ENCODE results near the gene FRRS1L.

FRRS1L gene

GRCh38 chr9:109101810-109102209, 65.2 kb downstream of the FRRS1L start:
- DNase-seq (ENCODE audit: low spot score): peak; percentile 59

DNA sequence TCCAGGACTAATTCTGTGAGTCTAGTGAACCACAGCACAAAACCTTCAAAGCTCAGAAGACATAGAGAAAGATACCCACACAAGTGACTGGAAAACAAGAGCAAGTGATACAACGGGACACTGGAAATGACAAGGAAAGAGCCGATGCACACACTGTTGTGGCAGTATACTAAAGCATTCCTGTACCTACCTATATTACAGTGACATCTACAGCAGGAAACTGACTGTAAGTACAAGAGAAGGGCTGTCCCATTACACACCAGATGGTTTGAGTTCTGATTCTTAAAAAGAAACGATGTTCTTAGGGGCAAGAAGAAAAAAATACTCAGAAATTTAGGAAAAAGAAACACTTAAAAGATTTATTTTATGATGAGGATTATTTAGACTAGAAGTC, 65.8 kb downstream of the FRRS1L start:
- DNase-seq (ENCODE audit: low spot score): no peak

GRCh38 chr9:109100543-109101201, 66.4 kb downstream of the FRRS1L start:
- DNase-seq (ENCODE audit: low spot score): no peak

DNA sequence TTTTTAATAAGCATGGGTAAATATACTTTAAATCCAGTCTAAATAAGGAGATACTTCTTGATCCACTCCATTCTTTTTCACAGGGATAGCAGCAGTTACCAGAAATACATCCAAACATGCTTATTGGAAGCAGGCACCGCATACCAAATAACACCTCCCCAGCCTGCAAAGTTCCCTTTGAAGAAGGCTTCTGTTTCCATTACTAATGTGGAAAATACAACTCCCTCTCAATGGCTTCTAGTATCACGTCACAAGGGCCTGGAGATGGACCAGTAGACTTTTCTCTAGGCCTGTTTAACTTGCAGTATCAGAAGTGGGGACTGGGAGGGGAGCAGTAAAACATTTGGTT, 68.1 kb downstream of the FRRS1L start:
- DNase-seq (ENCODE audit: low spot score): no peak

DNA sequence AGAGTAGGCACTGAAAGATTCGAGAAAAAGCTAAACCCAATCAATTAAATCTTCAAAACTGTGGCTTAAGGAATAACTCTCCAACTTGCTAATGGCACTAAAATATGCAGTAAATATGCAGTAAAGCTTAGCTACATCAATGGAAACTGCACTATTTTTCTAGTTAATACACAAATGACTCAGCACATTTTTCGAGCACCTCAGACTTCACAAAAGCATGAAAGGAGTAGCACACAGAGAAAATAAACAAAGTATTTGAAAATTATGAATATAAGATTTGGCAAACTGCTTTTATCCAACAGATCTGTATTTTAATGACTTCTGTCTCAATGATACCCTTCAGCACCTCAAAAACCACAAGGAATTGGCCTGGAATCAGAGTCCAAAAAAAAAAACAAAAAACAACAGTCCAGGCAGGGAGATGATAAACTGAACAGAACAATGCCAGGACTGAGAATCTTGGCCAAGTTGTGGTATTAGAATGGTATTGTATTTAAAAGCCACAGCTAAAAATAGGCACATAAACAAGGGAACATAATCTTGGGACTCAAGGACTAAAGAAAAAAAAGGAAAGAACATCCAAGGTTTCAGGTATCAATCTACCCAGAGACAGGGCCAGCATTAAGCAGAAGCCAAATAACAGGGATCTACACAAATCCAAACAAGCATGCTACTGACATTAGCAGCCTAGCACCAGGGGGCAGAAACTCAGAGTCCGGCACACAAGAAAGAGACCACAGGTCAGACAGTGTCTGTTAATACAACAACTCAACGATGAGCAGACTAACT, 68.7 kb downstream of the FRRS1L start:
- DNase-seq (ENCODE audit: low spot score): peak; percentile 37

DNA sequence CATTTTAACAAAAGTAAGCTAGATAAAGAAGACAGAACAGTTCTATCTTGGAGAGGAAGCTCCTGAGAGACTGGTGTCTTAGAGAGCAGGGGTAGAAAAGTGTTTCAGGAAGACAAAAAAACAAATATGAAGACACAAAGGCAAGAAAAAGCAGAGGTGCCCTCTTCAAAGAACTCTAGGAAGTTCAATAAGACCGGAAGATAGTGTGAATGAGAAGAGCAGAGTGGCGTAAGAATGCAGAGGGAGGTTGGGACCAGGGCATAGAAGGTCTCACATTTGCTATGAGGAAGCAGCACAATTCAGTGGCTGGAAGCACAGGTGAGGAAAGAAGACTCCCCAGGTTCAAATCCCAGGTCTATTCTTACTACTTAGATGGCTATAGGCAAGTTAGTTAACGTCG, 69.9 kb downstream of the FRRS1L start:
- DNase-seq (ENCODE audit: low spot score): no peak

GRCh38 chr9:109095321-109095720, 71.7 kb downstream of the FRRS1L start:
- DNase-seq (ENCODE audit: low spot score): no peak

DNA sequence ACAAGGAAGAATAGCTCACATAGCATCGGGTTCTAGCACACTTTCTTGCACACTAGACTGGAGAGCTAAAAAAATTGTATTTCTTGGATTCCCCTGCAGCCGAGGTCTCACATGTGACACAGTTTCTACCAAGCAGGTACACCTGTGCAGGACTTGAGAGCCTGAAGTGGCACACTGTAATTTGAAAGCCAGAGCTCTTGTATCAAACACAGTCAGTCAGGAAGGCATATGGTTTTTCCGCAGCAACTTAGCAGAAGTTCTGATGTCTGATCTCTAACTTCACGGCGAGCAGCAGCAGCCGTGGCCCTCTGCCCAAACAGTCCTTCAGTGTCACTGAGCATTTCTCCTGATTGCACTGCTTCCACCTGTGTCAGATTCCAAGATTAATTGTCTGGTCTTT, 72.8 kb downstream of the FRRS1L start:
- no peak for DNase-seq (ENCODE audit: low spot score)

- no peak for DNase-seq (ENCODE audit: low spot score)
Measured at GRCh38 chr9:109092587-109092986, 74.5 kb downstream of the FRRS1L start.

GRCh38 chr9:109092051-109092580, 74.9 kb downstream of the FRRS1L start:
- DNase-seq (ENCODE audit: low spot score): no peak

GRCh38 chr9:109088221-109088620, 78.8 kb downstream of the FRRS1L start:
- DNase-seq (ENCODE audit: low spot score): no peak

GRCh38 chr9:109087795-109088194, 79.3 kb downstream of the FRRS1L start:
- no peak for DNase-seq (ENCODE audit: low spot score)

- no peak for DNase-seq (ENCODE audit: low spot score)
Measured at GRCh38 chr9:109086221-109086620, 80.8 kb downstream of the FRRS1L start.

DNA sequence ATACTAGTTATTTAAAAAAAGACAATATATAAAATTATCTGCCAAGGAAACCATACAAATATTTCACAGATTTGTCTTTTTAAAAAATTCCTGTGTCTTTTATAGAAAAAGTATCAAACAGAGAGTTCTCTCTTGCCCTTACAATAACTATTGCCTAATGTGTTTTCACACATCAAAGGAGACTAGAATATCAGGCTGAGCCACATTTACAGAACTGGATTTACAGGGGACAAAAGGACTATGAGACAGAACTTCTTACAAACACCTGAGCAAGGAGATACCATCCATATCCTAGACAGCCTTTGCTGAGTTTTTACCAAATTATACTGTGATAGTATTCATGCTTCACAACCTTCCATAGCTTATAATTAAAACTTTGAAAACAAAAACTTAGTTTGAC, 81.5 kb downstream of the FRRS1L start:
- no peak for DNase-seq (ENCODE audit: low spot score)

DNA sequence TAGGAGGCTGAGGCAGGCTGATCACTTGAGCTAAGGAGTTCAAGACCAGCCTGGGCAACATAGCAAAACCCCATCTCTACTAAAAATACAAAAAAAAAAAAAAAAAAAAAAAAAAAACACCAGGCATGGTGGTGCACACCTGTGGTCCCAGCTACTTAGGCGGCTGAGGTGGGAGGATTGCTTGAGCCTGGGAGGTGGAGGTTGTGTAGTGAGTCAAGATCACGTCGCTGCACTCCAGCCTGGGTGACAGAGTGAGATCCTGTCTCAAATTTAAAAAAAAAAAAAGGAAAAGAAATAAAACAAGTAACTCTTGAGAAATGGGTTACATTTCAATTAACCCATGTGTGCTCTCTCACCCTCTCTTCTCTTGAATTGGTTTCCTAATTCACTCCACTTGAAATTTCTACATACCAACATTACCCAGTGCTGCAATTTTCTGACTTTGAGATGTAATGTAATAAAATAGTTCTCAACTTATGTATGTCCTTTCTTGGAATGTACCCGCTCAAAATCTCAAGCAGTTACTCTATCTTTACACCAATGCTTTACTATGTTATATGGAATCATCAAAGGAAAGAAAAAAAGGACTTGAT, 83.1 kb downstream of the FRRS1L start:
- DNase-seq (ENCODE audit: low spot score): no peak

GRCh38 chr9:109083141-109083540, 83.9 kb downstream of the FRRS1L start:
- no peak for DNase-seq (ENCODE audit: low spot score)

- no peak for DNase-seq (ENCODE audit: low spot score)
Measured at GRCh38 chr9:109082091-109082620, 84.9 kb downstream of the FRRS1L start.
